Measurements from ENCODE around the gene JCHAIN. TPM values are rescaled to one million over a fixed set of nuclear protein-coding genes. Genes with fewer than 3 reads are reported as not detected.
"Not testable (repeated sequence)": the region's sequence is repeated elsewhere in the genome, so short reads cannot be mapped to it uniquely, and the experiment has no call there.

The JCHAIN gene
- total RNA-seq, 1 experiment from 2014 or later: not detected

GRCh38 chr4:70688795-70689231 lies 22.5 kb upstream of the JCHAIN start:
- peak; percentile 3 for DNase-seq (ENCODE audit: low spot score)

DNA sequence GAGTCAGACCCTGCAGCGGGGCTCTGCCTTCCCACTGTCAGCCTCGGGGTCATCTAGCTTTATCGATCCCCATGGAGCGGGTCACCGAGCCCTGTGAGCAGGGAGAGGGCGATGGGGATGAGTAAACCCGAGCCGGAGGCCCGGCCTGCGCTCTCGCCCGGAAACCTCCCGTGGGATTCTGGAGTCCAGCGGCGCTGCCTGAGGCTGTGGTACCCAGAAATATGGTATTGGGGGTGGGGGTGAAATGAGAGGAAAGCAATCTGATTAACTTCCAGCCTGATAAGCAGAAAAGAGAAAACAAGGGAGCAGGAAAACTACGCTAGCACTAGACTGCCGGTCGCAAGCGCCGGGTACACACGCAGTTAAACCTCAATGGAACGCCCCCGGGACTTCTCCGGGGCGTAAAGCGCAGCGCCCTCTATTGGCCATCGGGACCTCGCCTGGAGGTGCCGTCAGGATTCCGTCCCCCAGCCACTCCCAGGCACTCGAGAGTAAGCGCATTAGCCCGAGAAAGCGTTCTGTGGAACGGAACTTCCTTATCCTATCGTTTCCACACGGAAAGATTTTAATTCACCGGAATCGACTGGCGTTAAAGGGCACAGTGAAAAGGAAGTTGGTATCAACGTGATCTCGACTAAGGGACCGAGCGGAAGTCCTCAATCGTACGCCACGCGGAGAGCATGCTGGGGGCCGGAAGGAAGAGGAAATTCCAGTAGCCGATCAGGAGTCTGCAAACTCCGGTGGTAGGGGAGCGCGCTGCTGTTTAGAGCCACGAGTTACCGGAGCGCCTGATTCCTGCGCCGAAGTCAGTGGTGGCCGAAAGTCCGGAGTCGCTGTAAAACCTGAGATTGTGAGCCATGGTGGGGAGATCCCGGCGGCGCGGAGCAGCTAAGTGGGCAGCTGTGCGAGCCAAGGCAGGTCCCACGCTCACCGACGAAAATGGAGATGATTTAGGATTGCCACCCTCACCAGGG lies 21.8 kb upstream of the JCHAIN start, which contains the start of gene UTP3:
UTP3 (plus strand) TSS at position 712 of the 974 bp plus-strand sequence; CDS start at position 858, 146 bp downstream.
- peak; percentile 95 for DNase-seq (ENCODE audit: low spot score)

- no peak for DNase-seq (ENCODE audit: low spot score)
Observed at GRCh38 chr4:70687392-70687791, 21.1 kb upstream of the JCHAIN start.

- DNase-seq (ENCODE audit: low spot score): not testable (repeated sequence)
Observed at GRCh38 chr4:70682142-70682541, 15.8 kb upstream of the JCHAIN start.

- no peak for DNase-seq (ENCODE audit: low spot score)
Observed at GRCh38 chr4:70681704-70682103, 15.4 kb upstream of the JCHAIN start.

- no peak for DNase-seq (ENCODE audit: low spot score)
Observed at GRCh38 chr4:70680934-70681333, 14.6 kb upstream of the JCHAIN start.

GRCh38 chr4:70678383-70678999 lies 12.2 kb upstream of the JCHAIN start:
- no peak for DNase-seq (ENCODE audit: low spot score)

DNA sequence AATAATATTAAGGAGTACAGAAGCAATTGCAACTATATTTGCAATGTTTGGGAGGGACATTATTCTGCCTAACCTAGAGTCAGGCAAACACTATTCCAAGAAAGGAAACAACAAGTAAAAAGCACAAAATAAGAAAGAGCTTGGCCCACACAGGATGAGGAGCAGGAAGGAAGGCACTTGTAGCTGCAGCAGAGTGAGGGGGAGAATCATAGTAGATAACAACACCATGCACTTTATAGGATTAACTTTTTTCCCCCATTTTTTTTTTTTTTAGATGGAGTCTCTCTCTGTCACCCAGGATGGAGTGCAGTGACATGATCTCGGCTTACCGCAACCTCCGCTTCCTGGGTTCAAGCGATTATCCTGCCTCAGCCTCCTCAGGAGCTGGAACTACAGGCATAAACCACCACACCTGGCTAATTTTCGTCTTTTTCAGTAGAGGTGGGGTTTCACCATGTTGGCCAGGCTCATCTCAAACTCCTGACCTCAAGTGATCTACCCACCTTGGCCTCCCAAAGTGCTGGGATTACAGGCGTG lies 10.3 kb upstream of the JCHAIN start:
- no peak for DNase-seq (ENCODE audit: low spot score)

- no peak for DNase-seq (ENCODE audit: low spot score)
Observed at GRCh38 chr4:70674731-70675130, 8.4 kb upstream of the JCHAIN start.

GRCh38 chr4:70674191-70674590 lies 7.9 kb upstream of the JCHAIN start:
- no peak for DNase-seq (ENCODE audit: low spot score)

DNA sequence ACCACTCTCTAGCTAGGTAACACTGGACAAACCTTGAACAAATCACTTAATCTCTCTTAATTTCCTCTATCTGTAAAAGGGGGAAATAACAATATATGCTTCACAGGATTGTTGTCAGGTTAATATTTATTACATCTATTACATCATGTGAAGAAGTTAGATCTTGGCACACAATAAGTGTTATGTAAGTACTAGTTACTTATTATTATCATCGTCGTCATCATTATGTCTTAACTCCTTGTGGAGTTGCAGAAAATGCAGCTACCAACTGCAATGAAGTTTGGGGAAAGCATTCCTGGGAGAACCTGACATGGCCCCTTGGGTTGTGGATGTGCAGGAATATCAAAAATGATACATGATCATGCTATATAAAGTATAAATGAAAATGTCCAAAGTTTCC lies 4.8 kb upstream of the JCHAIN start:
- no peak for DNase-seq (ENCODE audit: low spot score)

GRCh38 chr4:70670332-70671014 lies 4.2 kb upstream of the JCHAIN start:
- DNase-seq (ENCODE audit: low spot score): peak; percentile 27

GRCh38 chr4:70667740-70668535 lies 1.6 kb upstream of the JCHAIN start:
- no peak for DNase-seq (ENCODE audit: low spot score)

- not testable (repeated sequence) for DNase-seq (ENCODE audit: low spot score)
Observed at GRCh38 chr4:70661309-70661922, 4.9 kb downstream of the JCHAIN start.

GRCh38 chr4:70660106-70660505 lies 6.2 kb downstream of the JCHAIN start:
- no peak for DNase-seq (ENCODE audit: low spot score)

GRCh38 chr4:70658418-70658817 lies 7.9 kb downstream of the JCHAIN start:
- no peak for DNase-seq (ENCODE audit: low spot score)

DNA sequence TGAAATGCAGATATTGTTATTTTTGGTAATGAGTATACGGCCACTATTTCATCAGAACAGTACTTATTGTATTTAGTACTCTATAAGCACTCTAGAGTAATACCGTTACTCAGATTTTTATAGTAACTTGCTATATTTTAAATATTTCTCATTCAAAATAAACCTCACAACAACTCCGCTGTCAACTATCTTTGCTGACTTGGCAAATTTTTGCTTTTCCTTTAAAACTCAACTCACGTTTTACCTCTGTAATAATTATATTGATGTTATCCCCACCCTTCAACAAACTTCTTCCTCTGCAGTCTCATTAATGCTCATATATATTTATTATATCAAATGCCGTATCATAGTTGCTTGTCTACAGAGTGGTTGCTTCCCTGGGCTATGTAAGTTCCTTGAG lies 9.0 kb downstream of the JCHAIN start:
- no peak for DNase-seq (ENCODE audit: low spot score)

GRCh38 chr4:70654605-70655011 lies 11.7 kb downstream of the JCHAIN start:
- DNase-seq (ENCODE audit: low spot score): no peak

DNA sequence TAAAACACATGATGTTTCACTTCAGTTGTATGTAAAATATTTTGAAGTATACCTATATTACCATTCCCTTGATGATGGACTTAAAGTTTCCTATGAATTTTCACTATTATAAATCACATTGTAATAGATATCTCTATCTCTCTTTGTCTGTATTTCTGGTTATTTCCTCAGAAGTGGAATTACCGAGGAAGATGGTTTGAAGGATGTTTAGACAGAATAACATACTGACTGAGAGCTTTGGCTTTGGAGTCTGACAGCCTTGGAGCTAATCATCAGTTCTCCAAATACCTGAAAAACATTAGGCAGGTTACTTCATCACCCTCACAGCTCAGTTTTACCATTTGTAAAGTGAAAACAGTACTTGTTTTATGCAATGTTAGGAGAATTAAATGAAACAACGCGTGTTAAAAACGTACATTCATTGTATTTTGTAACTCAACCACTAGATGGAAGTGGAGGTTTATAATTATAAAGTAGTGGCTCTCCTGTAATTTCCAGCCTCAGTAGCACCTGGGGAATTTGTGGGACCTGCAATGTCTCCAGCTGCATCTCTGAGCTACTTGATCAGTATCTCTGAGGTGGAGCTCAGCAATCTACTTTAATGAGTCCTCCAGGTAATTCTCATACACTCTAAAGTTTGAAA lies 14.3 kb downstream of the JCHAIN start:
- peak; percentile 13 for DNase-seq (ENCODE audit: low spot score)

DNA sequence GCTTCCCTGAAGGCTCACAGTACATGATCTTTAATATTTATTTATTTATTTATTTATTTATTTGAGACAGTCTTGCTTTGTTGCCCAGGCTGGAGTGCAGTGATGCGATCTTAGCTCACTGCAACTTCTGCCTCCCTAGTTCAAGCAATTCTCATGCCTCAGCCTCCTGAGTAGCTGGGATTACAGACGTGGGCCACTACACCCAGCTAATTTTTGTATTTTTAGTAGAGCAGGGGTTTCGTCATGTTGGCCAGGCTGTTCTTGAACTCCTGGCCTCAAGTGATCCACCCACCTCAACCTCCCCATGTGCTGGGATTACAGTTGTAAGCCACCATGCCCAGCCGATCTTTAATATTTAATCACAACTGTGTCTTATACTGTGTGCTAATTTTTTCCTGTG lies 15.6 kb downstream of the JCHAIN start:
- not testable (repeated sequence) for DNase-seq (ENCODE audit: low spot score)
